Ishikawa (cell line): ENCODE data around the gene CEMIP.

ENCODE experiments used
- CEBPB ChIP-seq: IDR thresholded peaks from 2 replicates; pipeline ENCODE4 v1.6.1; 2012
- CREB1 ChIP-seq: IDR thresholded peaks from 2 replicates; pipeline ENCODE4 v1.6.1; 2012; ENCODE audit warnings: low read depth
- EGR1 ChIP-seq: IDR thresholded peaks from 2 replicates; pipeline ENCODE4 v1.6.1; 2012
- EP300 ChIP-seq: IDR thresholded peaks from 2 replicates; pipeline ENCODE4 v1.6.1; 2012; ENCODE audit warnings: borderline replicate concordance
- FOXM1 ChIP-seq: IDR thresholded peaks from 2 replicates; pipeline ENCODE4 v1.6.1; 2012; ENCODE audit warnings: low read depth, borderline replicate concordance
- MAX ChIP-seq: IDR thresholded peaks from 2 replicates; pipeline ENCODE4 v1.6.1; 2012
- NFIC ChIP-seq: IDR thresholded peaks from 2 replicates; pipeline ENCODE4 v1.6.1; 2012
- RAD21 ChIP-seq: IDR thresholded peaks from 2 replicates; pipeline ENCODE4 v1.6.1; 2012; ENCODE audit warnings: low read depth
- REST ChIP-seq: IDR thresholded peaks from 2 replicates; pipeline ENCODE4 v1.6.1; 2012; ENCODE audit warnings: low read depth, mild to moderate bottlenecking
- TAF1 ChIP-seq: IDR thresholded peaks from 2 replicates; pipeline ENCODE4 v1.6.1; 2012; ENCODE audit warnings: low read depth, mild to moderate bottlenecking
- TCF12 ChIP-seq: IDR thresholded peaks from 2 replicates; pipeline ENCODE4 v1.6.1; 2012; ENCODE audit warnings: low read depth
- TEAD4 ChIP-seq: IDR thresholded peaks from 2 replicates; pipeline ENCODE4 v1.6.1; 2012
- YY1 ChIP-seq: IDR thresholded peaks from 2 replicates; pipeline ENCODE4 v1.6.1; 2012; ENCODE audit warnings: low read depth
- ZBTB7A ChIP-seq: IDR thresholded peaks from 2 replicates; pipeline ENCODE4 v1.6.1; 2012; ENCODE audit warnings: low read depth
- TF ChIP-seq, protein P1 (sequence below): IDR thresholded peaks from 2 replicates; pipeline ENCODE4 v1.6.1; 2012

Gene CEMIP

GRCh38 chr15:80893777-80894176 is 114.6 kb downstream of the CEMIP start:
- no peak for TF ChIP-seq CREB1
- TF ChIP-seq TEAD4: no peak
- no peak for TF ChIP-seq ZBTB7A
- TF ChIP-seq NFIC: no peak
- TF ChIP-seq YY1: no peak
- TF ChIP-seq TAF1: no peak
- TF ChIP-seq RAD21: no peak

- TF ChIP-seq NFIC: no peak
- TF ChIP-seq EGR1: no peak
- no peak for TF ChIP-seq TAF1
- no peak for TF ChIP-seq FOXM1
- no peak for TF ChIP-seq EP300
- no peak for TF ChIP-seq MAX
- no peak for TF ChIP-seq REST
- TF ChIP-seq ZBTB7A: no peak
- TF ChIP-seq, protein P1, sequence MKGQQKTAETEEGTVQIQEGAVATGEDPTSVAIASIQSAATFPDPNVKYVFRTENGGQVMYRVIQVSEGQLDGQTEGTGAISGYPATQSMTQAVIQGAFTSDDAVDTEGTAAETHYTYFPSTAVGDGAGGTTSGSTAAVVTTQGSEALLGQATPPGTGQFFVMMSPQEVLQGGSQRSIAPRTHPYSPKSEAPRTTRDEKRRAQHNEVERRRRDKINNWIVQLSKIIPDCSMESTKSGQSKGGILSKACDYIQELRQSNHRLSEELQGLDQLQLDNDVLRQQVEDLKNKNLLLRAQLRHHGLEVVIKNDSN: no peak
- no peak for TF ChIP-seq YY1
- no peak for TF ChIP-seq RAD21
- TF ChIP-seq CREB1: no peak
- TF ChIP-seq CEBPB: no peak
- TF ChIP-seq TEAD4: no peak
- TF ChIP-seq TCF12: no peak
Measured at GRCh38 chr15:80895091-80895490, 115.9 kb downstream of the CEMIP start.

GRCh38 chr15:80895965-80896364 is 116.8 kb downstream of the CEMIP start:
- no peak for TF ChIP-seq CREB1
- no peak for TF ChIP-seq EGR1
- no peak for TF ChIP-seq TCF12
- TF ChIP-seq RAD21: no peak
- no peak for TF ChIP-seq FOXM1
- TF ChIP-seq, protein P1: no peak
- no peak for TF ChIP-seq TEAD4
- no peak for TF ChIP-seq REST
- no peak for TF ChIP-seq NFIC
- TF ChIP-seq MAX: no peak
- TF ChIP-seq ZBTB7A: no peak
- no peak for TF ChIP-seq TAF1
- TF ChIP-seq CEBPB: no peak

DNA sequence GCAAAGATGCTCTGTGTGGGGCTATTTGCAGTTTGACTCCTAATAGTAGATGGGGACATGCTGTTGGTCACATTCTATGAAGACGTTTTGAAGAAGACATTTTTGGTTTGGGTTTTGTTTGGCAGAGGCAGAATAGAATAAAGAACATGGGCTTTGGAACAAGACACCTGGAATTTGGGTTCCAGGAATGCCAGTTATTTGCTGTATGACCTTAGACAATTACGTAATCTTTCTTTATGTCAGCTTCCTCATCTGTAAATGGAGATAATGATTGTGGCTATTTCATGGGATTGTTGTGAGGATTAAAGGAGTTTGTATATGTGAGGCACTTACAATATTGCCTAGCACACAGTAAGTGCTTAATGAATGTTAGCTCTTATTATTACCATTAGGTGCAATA is 118.9 kb downstream of the CEMIP start:
- TF ChIP-seq CEBPB (peak; percentile 78), EP300 (0 out of 2 replicates have a peak, but pooled peaks have one; percentile 29), TCF12 (0 out of 2 replicates have a peak, but pooled peaks have one; percentile 42), EGR1 (no peak), REST (no peak), TEAD4 (peak; percentile 93)

DNA sequence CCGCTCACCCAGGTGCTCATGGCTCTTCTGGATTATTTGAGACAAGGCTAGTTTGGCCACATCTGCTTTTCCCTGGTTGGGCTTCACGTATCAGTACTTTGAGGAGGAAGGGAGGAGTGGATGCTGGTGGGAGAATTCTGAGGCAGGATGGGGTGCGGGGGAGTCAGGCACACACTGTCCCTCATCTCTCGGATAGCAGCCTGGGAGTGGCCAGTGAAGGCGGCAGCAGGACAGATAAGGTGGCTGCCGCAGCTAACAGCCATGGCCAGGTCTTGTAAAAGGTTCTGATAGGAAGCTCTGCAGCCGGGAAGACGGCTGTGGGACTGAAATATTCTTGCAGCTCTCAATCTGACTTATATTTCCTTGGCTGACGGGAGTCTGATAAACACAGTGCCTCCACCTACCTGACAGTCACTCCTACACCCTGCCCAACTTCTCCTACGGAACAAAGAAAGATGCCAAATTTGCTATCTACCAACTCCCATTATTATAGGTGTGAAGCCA is 123.2 kb downstream of the CEMIP start:
- TF ChIP-seq RAD21 (no peak), EGR1 (no peak), FOXM1 (no peak), TCF12 (no peak), YY1 (no peak), CEBPB (no peak), CREB1 (no peak), REST (no peak), TEAD4 (no peak), EP300 (no peak), ZBTB7A (no peak), MAX (no peak), NFIC (no peak), TAF1 (no peak)
- TF ChIP-seq, protein P1: no peak
